Activated CD8-positive, alpha-beta memory T cell treated with anti-CD3 and anti-CD28 coated beads, Interleukin-2, amount 50 U/mL, for 24 hours (primary cell): ENCODE measurements around the gene PPIE.

ENCODE experiments used
- DNase-seq: peaks from one replicate; pipeline ENCODE4 v3.0.0-alpha.2; 2020; ENCODE audit errors: extremely low read depth

The PPIE gene

DNA sequence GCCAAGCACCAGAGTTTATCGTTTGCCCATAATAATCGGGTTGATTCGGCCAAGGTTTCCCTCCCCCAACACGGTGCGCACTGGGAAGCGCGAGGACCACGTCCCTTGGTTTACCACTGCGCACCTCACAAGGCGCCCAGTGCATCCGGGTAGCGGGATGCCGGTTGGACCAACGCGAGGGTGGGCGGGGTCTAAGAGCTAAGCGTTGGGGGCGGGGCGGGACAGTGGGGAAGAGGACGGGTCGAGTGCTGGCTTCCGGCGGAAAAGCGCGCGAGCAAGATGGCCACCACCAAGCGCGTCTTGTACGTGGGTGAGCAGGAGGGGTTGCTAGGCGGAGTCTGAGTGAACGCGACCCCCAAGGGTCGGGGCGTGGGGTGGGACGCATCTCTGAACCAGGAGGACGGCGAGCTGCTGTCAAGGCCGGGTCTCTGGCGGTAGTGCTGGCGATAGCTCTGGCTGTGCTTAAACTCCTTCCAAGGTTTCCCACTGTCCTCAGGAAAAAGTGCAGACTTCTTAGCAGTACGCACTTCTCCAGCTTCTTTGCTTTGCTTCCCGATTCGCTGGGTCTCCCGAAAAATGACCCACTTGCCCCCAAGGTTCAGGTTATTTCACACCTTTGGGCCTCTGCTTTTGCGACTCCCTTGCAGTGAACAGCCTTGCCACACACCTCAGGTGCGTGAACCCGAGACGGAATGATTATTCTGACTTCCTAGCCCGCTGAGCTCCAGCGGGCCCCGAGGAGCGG lies at the start of gene PPIE:
Gene PPIE, plus strand, starts transcription at position 261 of the 745 bp plus-strand sequence. Its CDS starts 19 bp downstream, at position 280.
- peak; percentile 94 for DNase-seq

DNA sequence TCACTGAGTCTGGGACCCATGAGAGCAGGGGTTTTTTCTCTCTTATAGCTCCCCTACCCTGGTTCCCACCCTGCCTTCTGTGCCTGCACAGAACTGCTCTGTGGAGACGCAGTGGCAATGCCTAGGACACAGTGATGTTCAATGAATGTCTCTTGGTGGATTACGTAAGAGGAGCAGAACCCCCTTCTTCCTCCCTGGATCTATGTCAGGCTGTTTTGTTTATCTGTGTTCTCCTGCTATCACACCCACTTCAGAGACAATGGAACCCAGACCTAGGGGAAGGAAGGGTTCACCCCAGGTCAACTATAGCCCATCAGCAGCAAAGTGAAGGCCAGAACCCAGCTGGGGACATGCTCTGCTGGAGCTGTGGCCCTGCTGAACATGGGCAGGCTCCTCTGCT lies 49.5 kb upstream of the PPIE start:
- DNase-seq = no peak

DNA sequence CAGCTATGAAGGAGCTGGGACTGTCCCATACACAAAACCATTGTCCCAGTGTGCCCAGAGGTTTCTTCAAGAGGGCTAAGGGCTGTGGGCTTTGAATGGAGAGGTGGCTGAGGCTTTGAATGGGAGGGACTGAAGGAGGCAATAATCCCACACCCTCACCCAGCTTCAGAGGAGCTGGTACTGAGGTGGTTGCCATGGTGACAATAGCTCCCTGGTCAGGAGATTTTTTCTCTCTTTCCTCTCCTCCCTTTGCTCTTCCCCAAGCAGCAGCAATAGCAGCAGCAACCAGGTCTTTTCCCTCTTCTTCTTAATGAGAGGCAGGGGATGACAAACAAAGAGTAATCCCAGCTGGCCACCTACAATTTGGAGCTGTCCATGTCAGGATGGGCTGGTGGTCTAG lies 49.0 kb upstream of the PPIE start:
- no peak for DNase-seq

DNA sequence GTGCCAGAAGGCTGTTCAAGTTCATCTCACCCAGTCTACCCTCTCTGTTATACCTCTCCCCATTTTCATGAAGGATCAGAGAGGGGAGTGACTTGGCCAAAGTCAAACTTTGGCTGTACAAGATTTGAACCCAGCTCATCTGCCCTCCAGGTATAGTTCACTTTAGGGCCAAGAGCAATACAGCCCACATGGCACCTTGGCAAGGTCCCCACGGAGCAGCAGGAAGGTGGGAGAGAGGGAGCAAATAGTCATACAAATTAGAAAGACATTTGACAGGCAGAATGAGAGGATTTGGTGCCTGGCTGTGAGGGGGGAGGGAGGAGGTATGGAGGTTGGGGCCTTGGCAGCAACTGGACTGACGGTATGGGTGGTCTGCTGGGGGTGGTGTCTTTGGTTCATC lies 48.5 kb upstream of the PPIE start:
- no peak for DNase-seq

DNA sequence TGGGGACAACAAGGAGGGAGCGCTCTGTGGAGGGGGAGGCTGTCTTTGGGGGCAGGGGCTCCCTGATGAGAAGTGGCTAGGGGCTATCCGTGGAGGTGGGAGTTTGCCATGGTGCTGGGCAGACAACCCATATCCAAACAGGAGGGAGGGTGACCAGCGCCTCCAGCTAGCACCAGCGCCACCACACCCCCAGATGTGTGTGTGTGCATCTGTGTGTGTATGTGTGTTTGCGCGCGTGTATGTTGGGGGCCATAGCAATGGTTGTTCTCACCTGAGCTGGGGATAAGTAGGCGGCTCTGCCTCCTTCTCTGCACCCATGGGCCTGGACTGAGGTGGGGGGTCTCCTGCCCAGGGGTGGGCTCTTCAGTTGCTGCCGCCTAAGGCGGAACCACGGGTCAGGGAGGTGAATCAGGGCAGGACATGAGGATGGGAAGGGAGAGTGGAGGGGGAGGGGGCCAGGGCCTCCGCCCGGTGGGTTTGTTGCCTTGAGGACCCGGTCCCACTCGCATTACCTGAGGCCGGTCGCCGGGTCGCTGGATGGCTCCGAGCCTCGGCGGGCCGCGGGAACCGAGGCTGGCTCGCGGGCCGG lies 47.8 kb upstream of the PPIE start:
- DNase-seq = no peak

DNA sequence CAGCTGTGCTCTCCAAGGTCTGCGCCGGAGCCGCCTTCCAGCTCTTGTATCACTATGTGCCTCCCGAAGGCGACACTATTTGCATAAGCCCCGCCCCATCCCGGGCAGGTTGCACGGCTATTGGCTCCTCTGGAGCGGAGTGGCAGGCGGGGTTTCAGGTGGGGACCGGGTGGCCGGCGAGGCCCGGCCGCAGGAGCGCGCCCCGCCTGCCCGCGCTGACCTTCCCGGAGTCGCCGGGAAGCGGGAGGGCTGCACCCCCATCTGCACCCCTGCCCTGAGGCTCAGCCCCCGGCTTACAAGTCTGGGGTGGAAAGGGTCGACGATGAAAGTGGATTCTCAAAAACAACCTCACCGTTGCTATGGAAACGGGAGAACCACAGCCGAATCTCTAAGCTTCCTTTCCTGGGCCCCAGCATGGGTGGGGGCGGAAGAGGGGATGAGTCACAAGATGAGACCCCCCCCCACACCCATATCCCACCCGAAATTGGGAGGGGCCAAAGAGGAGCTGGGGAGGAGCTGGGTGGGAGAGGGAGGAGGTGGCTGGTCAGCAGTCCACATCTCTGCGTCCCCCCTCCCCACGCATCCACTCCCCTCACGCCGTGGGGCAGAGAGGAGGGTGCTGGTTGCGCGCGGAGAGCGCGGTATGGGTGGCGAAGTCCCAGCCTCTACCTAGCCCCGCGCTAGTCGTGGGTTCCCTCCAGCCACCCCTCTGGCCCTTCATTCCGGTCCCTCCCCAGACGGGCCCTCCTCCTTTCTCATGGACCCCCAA lies 47.1 kb upstream of the PPIE start, which contains the start of gene HPCAL4:
Gene HPCAL4, minus strand, starts transcription at position 51 of the 769 bp plus-strand sequence. CDS start 6,830 bp downstream, outside the sequence.
- peak; percentile 80 for DNase-seq

DNA sequence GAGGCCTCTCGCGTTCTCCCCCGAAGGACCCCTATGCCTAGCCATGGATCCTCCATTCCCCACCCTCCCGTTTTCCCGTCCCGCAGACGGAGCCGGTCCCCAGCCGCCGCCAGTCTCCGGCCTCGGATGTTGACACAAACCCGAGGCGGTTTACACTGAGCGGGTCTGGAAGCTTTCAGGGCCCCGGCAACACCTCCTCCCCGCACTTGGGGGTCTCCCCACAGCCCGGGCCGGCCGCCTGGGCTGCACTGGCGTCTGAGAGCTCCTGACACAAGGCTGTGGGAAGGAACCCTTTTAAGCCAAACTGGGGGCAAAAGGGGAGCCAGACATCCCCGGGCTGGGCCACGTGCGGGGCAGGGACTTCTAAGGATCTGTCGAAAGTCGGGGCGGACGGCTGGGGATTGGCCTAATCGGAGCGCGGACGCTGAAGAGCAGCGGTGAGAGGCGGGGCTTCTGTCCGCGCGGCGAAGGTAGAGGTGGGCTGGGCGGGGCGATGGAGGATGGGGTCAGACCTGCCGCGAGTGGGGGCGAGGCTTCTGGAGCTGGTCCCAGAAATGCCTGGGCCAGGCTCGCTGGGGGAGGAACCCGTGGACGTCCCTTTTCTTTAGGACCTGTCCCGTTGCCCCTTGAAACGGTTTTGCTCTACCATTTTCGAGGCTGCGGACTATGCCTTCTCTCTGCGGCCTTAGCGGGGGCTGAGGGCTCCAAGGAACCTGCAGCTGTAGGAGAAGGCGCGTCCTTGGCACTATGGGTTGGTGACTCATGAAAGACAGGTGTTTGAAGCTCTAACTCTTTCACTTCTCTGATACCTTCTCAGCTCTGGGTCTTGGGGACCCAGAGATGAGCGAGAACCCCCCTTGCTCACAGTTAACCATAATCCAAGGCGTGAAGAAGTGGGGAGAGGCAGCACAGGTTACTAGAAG lies 46.3 kb upstream of the PPIE start:
- no peak for DNase-seq

DNA sequence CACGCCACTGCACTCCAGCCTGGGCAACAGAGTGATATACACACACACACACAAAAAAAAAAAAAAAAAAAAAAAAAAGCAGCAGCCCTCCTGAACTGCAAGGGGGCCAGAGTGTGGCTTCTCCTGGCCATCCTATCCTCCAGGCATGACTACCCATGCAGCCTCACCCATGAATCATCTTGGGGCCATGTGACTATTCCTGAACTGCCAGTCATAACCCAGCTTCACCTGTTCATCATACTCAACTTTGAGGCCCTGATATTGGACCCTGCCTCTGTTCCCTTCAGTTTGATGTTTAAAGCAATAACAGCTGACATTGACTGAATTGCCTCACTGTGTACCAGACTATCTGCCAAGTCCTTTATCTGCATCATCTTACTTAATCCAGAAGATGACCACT lies 44.7 kb upstream of the PPIE start:
- DNase-seq = no peak

DNA sequence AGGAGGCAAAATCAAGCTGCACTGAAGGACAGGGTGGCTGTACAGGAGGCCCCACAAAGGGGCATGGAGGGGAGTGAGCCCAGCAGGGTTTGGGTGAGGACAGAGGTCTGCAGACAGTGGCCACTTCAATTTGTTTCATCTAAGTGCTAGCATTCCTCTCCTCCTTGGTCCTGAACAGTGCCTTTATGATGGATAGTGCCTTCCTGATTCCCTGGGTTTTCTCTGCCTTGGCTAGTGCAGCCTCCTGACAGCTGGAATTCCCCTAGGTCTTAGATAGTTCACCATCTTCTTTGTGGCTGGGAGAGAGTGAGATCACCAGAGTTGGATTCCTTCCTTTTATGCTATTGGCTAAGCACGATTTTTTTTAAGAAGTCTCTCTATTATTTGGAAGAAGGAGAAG lies 43.7 kb upstream of the PPIE start:
- DNase-seq = no peak

DNA sequence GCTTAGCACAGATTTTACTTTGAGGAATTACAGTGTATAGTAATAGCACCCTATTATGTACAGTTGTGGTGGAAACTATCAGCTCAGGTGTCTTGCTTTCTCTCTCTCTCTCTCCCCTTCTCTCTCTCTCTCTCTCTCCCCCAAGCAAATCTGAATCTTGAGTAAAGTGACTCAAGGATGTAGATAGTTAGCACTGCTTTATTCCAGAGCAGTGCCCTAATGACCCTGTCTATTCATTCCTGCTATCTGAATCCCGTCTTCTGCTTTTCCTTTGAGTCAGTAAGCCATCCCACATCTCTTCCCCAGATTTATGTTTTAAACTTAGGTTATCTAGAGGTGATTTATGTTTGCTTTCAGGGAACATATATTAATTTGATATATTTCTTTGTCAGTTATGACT lies 42.2 kb upstream of the PPIE start:
- no peak for DNase-seq

DNA sequence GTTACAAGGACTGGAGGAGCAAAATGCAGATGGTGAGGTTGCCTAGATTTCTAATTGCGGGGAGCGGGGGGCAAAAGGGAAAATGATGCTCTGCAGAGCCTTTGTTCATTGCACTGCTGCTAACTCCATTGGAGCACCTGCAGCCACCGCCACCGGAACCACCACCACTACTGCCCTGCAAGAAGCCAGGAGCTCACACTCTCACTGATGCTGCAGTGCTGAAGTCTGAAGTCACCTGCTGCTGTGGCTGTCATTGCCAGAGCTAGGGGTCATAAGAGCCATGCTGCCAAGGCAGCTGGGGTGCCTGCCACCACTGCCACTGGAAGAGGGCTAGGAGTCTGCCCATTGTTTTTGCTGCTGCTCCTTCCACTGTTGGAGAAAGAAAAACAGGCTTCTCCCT lies 40.1 kb upstream of the PPIE start:
- no peak for DNase-seq

DNA sequence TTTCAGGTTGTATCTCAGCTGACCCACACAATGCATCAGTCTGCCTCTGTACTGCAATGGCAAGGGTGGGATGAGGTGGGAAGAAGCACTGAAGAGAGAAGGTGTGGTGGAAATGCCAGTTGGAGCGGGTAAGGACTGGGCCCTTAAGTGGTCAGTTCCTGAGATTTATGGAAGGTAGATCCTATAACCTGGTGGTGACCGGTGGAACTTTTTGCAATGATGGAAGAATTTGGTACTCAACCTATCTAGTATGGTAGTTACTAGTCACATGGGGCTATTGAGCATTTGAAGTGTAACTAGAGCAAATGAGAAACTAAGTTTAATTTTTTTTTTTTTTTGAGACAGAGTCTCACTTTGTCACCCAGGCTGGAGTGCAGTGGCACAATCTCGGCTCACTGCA lies 39.3 kb upstream of the PPIE start:
- no peak for DNase-seq

DNA sequence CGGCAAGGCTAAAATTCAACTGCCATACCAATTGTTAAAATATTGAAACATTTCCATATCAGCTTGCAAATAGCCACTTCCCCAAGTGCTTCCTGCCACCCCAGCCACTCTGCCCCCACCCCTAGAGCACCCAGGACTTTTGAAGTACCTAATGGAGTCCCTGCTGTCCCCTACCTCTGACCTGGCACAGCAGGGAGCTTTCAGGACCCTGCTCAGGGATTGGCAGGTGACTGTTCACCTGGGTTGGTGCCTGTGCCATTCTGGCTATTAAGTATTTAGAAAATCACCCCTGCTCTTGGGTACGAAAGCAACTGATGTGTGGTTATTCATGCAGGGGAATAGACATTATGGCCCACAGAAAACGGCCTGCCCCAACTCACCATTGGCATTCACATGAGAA lies 38.3 kb upstream of the PPIE start:
- DNase-seq = no peak

DNA sequence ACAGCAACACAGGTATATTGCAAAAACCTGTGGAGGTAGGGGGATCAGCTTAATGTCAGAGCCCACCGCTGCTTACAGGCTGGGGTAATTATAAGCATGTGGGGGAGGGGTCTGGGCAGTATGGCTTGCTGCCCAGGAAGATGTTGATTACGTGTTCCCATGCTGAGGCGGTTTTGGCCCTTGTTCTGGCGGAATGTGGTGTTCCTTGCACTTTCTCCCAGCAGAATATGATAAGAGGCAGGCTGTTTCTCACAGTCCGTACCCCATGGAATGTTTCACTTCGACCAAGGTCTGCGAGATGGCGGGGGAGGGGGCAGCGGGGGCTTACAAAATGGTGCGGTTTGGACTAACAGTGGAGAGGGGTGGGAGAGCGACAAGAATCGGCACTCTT lies 37.6 kb upstream of the PPIE start:
- DNase-seq = no peak

DNA sequence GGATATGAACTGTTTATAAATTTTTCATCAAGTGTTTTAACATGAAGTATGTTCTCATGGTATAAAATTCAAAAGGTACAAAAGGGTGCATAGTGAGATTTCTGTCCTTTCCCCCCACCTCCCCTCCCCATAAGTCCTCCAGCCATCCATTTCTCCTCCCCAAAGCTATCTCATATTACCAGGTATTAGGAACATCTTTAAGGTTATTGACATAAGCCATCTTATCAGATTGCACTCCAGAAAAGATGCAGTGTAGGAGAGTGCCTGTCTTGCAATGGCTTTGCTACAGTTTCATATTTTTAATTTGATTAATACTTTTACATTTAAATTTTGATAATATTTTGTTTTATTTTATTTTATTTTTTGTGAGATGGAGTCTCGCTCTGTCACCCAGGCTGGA lies 33.9 kb upstream of the PPIE start:
- no peak for DNase-seq

DNA sequence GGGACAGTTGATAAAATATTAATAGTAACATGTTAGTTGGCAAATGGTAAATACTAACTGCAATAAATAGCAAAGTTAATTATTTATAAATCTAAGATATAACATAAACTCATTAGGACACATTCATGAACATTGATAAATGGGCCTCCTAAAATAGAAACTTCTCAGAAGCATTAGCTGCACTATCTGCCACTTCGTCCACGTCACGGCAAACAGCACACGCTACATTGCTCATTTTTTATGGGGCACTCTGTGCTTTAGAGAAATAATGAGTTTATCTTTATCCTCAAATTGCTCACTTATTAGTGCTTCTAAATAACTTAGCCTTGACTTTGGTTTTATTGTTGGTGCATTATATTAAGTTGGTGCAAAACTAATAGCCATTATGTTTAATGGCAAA lies 31.2 kb upstream of the PPIE start:
- no peak for DNase-seq

DNA sequence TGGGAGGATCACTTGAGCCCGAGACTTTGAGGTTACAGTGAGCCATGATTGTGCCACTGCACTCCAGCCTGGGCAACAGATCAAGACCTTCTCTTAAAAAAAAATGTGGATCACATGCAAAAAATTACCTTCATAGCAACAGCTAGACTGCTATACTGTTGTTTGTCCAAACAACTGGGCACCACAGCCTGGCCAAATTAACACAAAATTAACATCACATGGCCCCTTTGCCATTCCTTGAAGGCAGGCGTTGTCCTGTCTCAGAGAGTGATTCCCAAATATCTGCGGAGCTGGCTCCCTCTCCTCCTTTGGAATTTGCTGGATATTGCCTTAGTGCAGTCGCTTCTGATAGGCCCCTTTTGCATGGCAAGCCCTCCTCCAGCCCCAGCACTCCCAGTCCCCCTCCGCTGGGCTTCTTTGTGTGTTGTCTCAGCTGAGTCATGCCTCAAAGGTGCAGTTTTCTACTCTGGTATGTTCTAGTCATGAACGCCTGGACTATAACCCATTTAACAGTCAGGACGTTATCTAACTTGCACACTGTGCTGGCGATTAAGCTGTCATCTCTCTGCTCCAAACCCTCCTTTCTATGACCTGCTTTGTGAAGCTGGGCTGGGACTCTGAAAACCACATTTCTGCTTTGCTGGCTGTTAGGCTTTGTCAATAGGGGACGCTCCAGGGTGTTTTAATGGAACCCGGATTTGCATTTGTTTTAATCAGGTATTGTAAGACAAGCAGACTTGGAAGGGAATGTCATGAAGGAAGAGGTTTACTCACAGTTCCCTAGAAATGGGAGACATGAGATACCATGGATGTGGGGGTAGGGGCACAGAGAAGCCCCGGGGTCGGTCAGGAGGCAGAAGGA lies 27.3 kb upstream of the PPIE start:
- no peak for DNase-seq

DNA sequence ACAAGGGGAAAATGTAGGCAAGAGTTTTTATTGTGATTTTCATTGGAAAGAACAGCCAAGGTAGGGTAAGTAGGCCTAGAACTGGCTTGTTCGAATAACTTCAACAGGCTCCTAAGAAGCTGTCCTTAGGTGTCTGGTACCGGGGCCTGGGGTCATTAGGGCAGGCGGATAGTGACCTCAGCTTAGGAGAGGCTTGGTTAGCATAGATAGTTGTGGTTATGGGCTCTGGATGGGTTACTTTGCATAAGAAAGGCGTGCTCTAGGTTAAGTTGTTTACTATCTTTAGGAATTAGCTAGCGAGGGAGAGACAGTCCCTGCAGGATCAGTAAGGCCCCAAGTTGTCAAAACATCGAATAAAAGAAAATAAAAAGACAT lies 26.7 kb upstream of the PPIE start:
- no peak for DNase-seq

DNA sequence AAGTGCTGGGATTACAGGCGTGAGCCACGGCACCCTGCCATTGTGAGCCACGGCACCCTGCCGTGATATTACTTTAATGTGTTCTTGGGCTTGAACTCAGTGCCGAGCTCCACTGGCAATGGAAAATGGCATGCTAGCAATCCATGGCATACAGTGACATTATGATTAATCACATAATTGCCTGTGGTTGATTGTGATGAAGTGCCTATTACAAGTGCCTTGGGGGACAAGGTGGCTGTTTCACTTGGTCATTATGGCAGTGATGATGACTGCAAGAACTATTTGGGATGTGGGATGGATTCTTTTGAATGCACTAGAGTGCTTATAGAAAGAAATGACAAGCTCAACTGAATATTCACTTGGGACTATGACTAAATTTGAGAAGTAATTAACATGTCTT lies 25.1 kb upstream of the PPIE start:
- DNase-seq = no peak

DNA sequence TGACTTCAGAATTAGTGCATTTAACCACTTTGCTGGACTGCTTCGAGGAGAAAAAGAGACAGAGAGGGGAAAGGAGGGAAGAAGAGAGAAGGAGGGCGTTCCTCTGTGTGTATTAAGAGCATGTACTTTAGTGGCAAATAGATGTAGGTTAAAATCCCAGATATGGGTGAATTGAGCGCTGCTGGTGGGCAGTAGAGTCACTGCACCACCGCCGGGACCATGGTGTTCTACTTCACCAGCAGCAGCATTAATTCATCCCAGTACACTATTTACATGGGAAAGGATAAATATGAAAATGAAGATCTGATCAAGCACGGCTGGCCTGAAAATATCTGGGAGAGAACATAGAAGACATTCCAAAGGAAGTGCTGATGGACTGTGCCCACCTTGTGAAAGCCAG lies 20.9 kb upstream of the PPIE start:
- no peak for DNase-seq
